HEK293 (cell line): Measurements from ENCODE around the gene TMEM192.

Source experiments
- CTCF ChIA-PET: fragments of 350-600 bp; formaldehyde crosslinking; extraction: SDS; loops from one replicate; lab custom pipeline; 2021; ENCODE audit warnings: antibody characterized with exemption; lab: Yijun Ruan, JAX
- POLR2A ChIA-PET: fragments of 300-600 bp; formaldehyde crosslinking; extraction: SDS; loops from one replicate; lab custom pipeline; 2020; ENCODE audit warnings: antibody characterized with exemption, inconsistent platforms; lab: Yijun Ruan, JAX
- H3K27ac ChIP-seq: fragments of 200-500 bp; sonication (Bioruptor generic); 2 replicates; pipeline ENCODE4 v1.5.1; 2014; ENCODE audit warnings: low read depth, low read length, control low read depth, inconsistent platforms; ENCODE audit errors: extremely low read depth
- H3K36me3 ChIP-seq, 2 experiments: fragments of 200-500 bp in 1 of 2; sonication (Bioruptor generic) in 1 of 2; 1 replicate in 1 of 2; 2 replicates in 1 of 2; pipeline ENCODE4 v1.5.1; 2014 to 2017; ENCODE audit warnings: inconsistent platforms in 2 of 2, low read length in 2 of 2; ENCODE audit not compliant: control insufficient read depth in 2 of 2, insufficient read depth in 1 of 2
- H3K4me1 ChIP-seq: fragments of 200-500 bp; sonication (Bioruptor generic); 2 replicates; pipeline ENCODE4 v1.5.1; 2014; ENCODE audit warnings: mild to moderate bottlenecking, low read length, inconsistent platforms; ENCODE audit not compliant: control insufficient read depth, insufficient read depth
- H3K4me3 ChIP-seq: 2 replicates; pipeline ENCODE4 v1.5.1; 2011; ENCODE audit warnings: low read depth, mild to moderate bottlenecking, control low read depth, low read length, moderate library complexity
- H3K9me3 ChIP-seq: fragments of 200-500 bp; sonication (Bioruptor generic); 2 replicates; pipeline ENCODE4 v1.5.1; 2014; ENCODE audit warnings: low read depth, low read length, inconsistent platforms; ENCODE audit not compliant: control insufficient read depth, insufficient read depth
- PRDM6 ChIP-seq: fragments of 450-650 bp; formaldehyde crosslinking; IDR thresholded peaks from 2 replicates; pipeline ENCODE4 v1.5.1; 2017; ENCODE audit warnings: missing biosample characterization, missing genetic modification characterization
- REPIN1 ChIP-seq: fragments of 450-650 bp; formaldehyde crosslinking; IDR thresholded peaks from 2 replicates; pipeline ENCODE4 v1.5.1; 2017; ENCODE audit warnings: missing biosample characterization, missing genetic modification characterization, low read depth
- SCRT1 ChIP-seq: fragments of 450-650 bp; formaldehyde crosslinking; IDR thresholded peaks from 2 replicates; pipeline ENCODE4 v1.5.1; 2016; ENCODE audit warnings: missing biosample characterization, missing genetic modification characterization, borderline replicate concordance
- TCF7L2 ChIP-seq: IDR thresholded peaks from 2 replicates; pipeline ENCODE4 v1.6.1; 2011; ENCODE audit warnings: low read depth, mild to moderate bottlenecking, inconsistent platforms, low read length, moderate library complexity, borderline replicate concordance
- ZNF114 ChIP-seq: fragments of 450-650 bp; formaldehyde crosslinking; IDR thresholded peaks from 2 replicates; pipeline ENCODE4 v1.5.0; 2017; ENCODE audit warnings: missing biosample characterization, missing genetic modification characterization
- ZNF138 ChIP-seq: fragments of 450-650 bp; formaldehyde crosslinking; IDR thresholded peaks from 2 replicates; pipeline ENCODE4 v1.5.1; 2016; ENCODE audit warnings: missing biosample characterization, missing genetic modification characterization, borderline replicate concordance
- ZNF2 ChIP-seq: fragments of 450-650 bp; formaldehyde crosslinking; IDR thresholded peaks from 2 replicates; pipeline ENCODE4 v1.5.1; 2016; ENCODE audit warnings: missing biosample characterization, missing genetic modification characterization
- ZNF391 ChIP-seq: fragments of 450-650 bp; formaldehyde crosslinking; IDR thresholded peaks from 2 replicates; pipeline ENCODE4 v1.5.1; 2016; ENCODE audit warnings: low read depth, missing biosample characterization, missing genetic modification characterization, borderline replicate concordance
- ZNF473 ChIP-seq: fragments of 450-650 bp; formaldehyde crosslinking; IDR thresholded peaks from 2 replicates; pipeline ENCODE4 v1.5.1; 2017; ENCODE audit warnings: missing biosample characterization, missing genetic modification characterization
- ZNF529 ChIP-seq: fragments of 450-650 bp; formaldehyde crosslinking; IDR thresholded peaks from 2 replicates; pipeline ENCODE4 v1.5.1; 2017; ENCODE audit warnings: missing genetic modification characterization, missing biosample characterization; ENCODE audit not compliant: insufficient replicate concordance
- ZNF626 ChIP-seq: fragments of 450-650 bp; sonication (Bioruptor Pico); formaldehyde crosslinking; IDR thresholded peaks from 2 replicates; pipeline ENCODE4 v1.5.1; 2018; ENCODE audit warnings: missing biosample characterization, missing genetic modification characterization, inconsistent platforms
- ZNF629 ChIP-seq: fragments of 450-650 bp; formaldehyde crosslinking; IDR thresholded peaks from 2 replicates; pipeline ENCODE4 v1.5.1; 2017; ENCODE audit warnings: missing biosample characterization, missing genetic modification characterization
- ZNF677 ChIP-seq: fragments of 450-650 bp; IDR thresholded peaks from 2 replicates; pipeline ENCODE4 v1.5.0; 2018; ENCODE audit warnings: missing biosample characterization, mild to moderate bottlenecking, missing genetic modification characterization, moderate library complexity
- ZSCAN23 ChIP-seq: fragments of 450-650 bp; formaldehyde crosslinking; IDR thresholded peaks from 2 replicates; pipeline ENCODE4 v1.5.1; 2016; ENCODE audit warnings: missing biosample characterization, missing genetic modification characterization
- TF ChIP-seq, protein P1 (sequence below): fragments of 450-650 bp; formaldehyde crosslinking; IDR thresholded peaks from 2 replicates; pipeline ENCODE4 v1.5.1; 2017; ENCODE audit warnings: missing biosample characterization, missing genetic modification characterization
- TF ChIP-seq, protein P2 (sequence below): fragments of 450-650 bp; formaldehyde crosslinking; IDR thresholded peaks from 2 replicates; pipeline ENCODE4 v1.5.1; 2016; ENCODE audit warnings: missing biosample characterization, missing genetic modification characterization, borderline replicate concordance

The TMEM192 gene

DNA sequence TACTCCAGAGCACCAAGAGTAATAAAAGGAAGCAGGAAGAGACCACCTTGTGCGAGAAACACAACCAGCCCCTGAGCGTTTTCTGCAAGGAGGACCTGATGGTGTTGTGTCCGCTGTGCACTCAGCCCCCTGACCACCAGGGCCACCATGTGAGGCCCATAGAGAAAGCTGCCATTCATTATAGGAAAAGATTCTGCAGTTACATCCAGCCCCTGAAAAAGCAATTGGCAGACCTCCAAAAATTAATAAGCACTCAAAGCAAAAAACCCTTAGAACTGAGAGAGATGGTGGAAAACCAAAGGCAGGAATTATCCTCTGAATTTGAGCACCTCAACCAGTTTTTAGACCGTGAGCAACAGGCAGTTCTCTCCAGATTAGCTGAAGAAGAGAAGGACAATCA, 53.3 kb downstream of the TMEM192 start:
- TF ChIP-seq ZNF473, result no peak
- no peaks in the 10 kb centered on the region for H3K4me1 ChIP-seq
- H3K36me3 ChIP-seq, result no peaks in the 10 kb centered on the region; a peak in 1 of 3 replicates
- ChIA-PET POLR2A (no interaction called here), CTCF (interaction anchor here (1.1 kb wide), 1 partner anchor 54 kb away, joined by 3 read pairs; no protein-coding TSS in a partner anchor)
- H3K27ac ChIP-seq, result no peak overlapping the region
- H3K9me3 ChIP-seq, result no peaks in the 10 kb centered on the region
- no peak overlapping the region for H3K4me3 ChIP-seq

DNA sequence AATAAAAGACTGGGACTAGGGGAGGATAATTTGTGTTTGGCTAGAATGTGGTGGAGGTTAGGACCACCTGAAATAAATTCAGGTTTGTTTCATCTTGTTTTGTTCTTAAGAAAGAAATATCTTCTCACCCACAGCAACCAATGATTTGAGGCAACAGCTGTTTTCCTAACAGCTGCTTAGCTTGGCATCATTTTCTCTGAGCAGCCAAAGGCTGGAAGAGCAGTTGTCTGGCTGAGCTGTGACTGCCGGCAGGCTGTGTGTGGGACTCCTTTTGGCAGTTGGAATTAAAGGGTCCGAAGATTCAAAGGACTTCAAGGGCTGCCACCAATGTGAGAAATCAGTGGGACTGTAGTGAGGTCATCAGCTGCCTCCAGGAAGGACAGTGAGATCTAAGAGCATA, 54.0 kb downstream of the TMEM192 start:
- CTCF ChIA-PET, result interaction anchor here (1.1 kb wide), 1 partner anchor 55 kb away, joined by 3 read pairs; no protein-coding TSS in a partner anchor
- no peak overlapping the region for H3K4me3 ChIP-seq
- no peaks in the 10 kb centered on the region for H3K4me1 ChIP-seq
- H3K27ac ChIP-seq, result no peak overlapping the region
- POLR2A ChIA-PET, result no interaction called here
- TF ChIP-seq REPIN1 (tag by site-specific recombination), result no peak
- TF ChIP-seq ZNF391 (tag by site-specific recombination), result no peak
- TF ChIP-seq ZNF138, result no peak
- no peak for TF ChIP-seq ZNF677 (tag by site-specific recombination)
- no peak for TF ChIP-seq TCF7L2
- no peaks in the 10 kb centered on the region for H3K9me3 ChIP-seq
- H3K36me3 ChIP-seq, result no peaks in the 10 kb centered on the region; a peak in 1 of 3 replicates

GRCh38 chr4:165055601-165056000, 57.1 kb downstream of the TMEM192 start:
- POLR2A ChIA-PET, result no interaction called here
- no peak overlapping the region for H3K4me3 ChIP-seq
- H3K4me1 ChIP-seq, result no peaks in the 10 kb centered on the region
- H3K9me3 ChIP-seq, result no peaks in the 10 kb centered on the region
- CTCF ChIA-PET, result no interaction called here
- TF ChIP-seq SCRT1, result no peak
- no peak for TF ChIP-seq ZNF626 (tag by site-specific recombination)
- TF ChIP-seq ZNF114 (tag by site-specific recombination), result no peak
- TF ChIP-seq, protein P1, sequence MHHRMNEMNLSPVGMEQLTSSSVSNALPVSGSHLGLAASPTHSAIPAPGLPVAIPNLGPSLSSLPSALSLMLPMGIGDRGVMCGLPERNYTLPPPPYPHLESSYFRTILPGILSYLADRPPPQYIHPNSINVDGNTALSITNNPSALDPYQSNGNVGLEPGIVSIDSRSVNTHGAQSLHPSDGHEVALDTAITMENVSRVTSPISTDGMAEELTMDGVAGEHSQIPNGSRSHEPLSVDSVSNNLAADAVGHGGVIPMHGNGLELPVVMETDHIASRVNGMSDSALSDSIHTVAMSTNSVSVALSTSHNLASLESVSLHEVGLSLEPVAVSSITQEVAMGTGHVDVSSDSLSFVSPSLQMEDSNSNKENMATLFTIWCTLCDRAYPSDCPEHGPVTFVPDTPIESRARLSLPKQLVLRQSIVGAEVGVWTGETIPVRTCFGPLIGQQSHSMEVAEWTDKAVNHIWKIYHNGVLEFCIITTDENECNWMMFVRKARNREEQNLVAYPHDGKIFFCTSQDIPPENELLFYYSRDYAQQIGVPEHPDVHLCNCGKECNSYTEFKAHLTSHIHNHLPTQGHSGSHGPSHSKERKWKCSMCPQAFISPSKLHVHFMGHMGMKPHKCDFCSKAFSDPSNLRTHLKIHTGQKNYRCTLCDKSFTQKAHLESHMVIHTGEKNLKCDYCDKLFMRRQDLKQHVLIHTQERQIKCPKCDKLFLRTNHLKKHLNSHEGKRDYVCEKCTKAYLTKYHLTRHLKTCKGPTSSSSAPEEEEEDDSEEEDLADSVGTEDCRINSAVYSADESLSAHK (tag by site-specific recombination), result no peak
- TF ChIP-seq ZNF2 (tag by site-specific recombination), result no peak
- no peak for TF ChIP-seq ZSCAN23 (tag by site-specific recombination)
- no peak for TF ChIP-seq ZNF629 (tag by site-specific recombination)
- TF ChIP-seq ZNF529, result no peak
- TF ChIP-seq, protein P2, sequence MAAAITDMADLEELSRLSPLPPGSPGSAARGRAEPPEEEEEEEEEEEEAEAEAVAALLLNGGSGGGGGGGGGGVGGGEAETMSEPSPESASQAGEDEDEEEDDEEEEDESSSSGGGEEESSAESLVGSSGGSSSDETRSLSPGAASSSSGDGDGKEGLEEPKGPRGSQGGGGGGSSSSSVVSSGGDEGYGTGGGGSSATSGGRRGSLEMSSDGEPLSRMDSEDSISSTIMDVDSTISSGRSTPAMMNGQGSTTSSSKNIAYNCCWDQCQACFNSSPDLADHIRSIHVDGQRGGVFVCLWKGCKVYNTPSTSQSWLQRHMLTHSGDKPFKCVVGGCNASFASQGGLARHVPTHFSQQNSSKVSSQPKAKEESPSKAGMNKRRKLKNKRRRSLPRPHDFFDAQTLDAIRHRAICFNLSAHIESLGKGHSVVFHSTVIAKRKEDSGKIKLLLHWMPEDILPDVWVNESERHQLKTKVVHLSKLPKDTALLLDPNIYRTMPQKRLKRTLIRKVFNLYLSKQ (tag by site-specific recombination), result no peak
- TF ChIP-seq PRDM6 (tag by site-specific recombination), result no peak
- H3K27ac ChIP-seq, result no peak overlapping the region
- H3K36me3 ChIP-seq, result no peaks in the 10 kb centered on the region
